Keratinocyte (primary cell): ENCODE results near the gene XNDC1N.

ENCODE experiments used
- EZH2 ChIP-seq: IDR thresholded peaks from one replicate; pipeline ENCODE4 v1.6.1; 2012; ENCODE audit warnings: inconsistent platforms, mild to moderate bottlenecking, low read length, moderate library complexity
- TF ChIP-seq, protein P1 (sequence below), 3 experiments: IDR thresholded peaks in 1 of 3; conservative IDR thresholded peaks in 1 of 3; optimal IDR thresholded peaks in 1 of 3; 2 replicates in 2 of 3; 3 replicates in 1 of 3; pipeline versions ENCODE3 to v1.5.1; 2011; ENCODE audit warnings: low read length in 3 of 3, mild to moderate bottlenecking in 3 of 3, moderate library complexity in 2 of 3, control low read depth in 1 of 3, inconsistent platforms in 1 of 3; ENCODE audit not compliant: insufficient read depth in 2 of 3; ENCODE audit errors: extremely low read depth in 1 of 3

DNA sequence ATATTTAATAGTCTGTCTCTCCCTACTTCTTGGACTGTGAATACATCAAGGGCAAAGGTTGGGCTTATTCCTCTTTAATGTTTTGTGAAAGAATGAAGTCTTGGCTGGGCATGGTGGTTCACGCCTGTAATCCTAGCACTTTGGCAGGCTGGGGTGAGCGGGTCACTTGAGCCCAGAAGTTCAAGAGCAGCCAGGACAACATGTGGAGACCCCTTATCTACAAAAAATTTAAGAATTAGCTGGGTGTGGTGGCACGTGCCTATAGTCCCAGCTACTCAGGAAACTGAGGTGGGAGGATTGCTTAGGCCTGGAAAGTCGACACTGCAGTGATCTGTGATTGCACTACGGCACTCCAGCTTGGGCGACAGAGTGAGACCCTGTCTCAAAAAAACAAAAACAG, 20.6 kb upstream of the XNDC1N start:
- TF ChIP-seq, protein P1, sequence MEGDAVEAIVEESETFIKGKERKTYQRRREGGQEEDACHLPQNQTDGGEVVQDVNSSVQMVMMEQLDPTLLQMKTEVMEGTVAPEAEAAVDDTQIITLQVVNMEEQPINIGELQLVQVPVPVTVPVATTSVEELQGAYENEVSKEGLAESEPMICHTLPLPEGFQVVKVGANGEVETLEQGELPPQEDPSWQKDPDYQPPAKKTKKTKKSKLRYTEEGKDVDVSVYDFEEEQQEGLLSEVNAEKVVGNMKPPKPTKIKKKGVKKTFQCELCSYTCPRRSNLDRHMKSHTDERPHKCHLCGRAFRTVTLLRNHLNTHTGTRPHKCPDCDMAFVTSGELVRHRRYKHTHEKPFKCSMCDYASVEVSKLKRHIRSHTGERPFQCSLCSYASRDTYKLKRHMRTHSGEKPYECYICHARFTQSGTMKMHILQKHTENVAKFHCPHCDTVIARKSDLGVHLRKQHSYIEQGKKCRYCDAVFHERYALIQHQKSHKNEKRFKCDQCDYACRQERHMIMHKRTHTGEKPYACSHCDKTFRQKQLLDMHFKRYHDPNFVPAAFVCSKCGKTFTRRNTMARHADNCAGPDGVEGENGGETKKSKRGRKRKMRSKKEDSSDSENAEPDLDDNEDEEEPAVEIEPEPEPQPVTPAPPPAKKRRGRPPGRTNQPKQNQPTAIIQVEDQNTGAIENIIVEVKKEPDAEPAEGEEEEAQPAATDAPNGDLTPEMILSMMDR (optimal IDR thresholded peaks at IDR 0.05 in 1 of 3, IDR thresholded peaks at IDR 0.05 in 1 of 3, conservative IDR thresholded peaks at IDR 0.05 in 1 of 3; ENCODE audit: extremely low read depth in 1 of 3, insufficient read depth in 2 of 3, low read length in 3 of 3): no peak
- TF ChIP-seq EZH2: no peak
